ENCODE measurements around the gene LAMC2.

DNA sequence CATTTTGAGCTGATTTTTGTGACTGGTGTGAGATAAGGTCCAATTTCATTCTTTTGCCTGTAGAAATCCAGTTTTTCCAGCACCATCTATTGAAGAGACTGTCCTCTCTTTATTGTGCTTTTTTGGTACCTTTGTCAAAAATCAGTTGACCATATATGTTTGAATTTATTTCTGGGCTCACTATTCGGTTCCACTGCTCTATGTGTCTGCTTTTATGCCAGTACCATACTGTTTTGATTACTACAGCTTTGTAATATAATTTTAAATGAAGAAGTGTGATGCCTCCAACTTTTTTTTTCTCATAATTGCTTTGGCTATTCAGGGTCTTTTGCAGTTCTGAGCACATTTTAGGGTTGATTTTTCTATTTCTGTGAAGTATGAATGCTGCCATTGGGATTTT, 69.0 kb downstream of the LAMC2 start:
- TF ChIP-seq, protein P1, sequence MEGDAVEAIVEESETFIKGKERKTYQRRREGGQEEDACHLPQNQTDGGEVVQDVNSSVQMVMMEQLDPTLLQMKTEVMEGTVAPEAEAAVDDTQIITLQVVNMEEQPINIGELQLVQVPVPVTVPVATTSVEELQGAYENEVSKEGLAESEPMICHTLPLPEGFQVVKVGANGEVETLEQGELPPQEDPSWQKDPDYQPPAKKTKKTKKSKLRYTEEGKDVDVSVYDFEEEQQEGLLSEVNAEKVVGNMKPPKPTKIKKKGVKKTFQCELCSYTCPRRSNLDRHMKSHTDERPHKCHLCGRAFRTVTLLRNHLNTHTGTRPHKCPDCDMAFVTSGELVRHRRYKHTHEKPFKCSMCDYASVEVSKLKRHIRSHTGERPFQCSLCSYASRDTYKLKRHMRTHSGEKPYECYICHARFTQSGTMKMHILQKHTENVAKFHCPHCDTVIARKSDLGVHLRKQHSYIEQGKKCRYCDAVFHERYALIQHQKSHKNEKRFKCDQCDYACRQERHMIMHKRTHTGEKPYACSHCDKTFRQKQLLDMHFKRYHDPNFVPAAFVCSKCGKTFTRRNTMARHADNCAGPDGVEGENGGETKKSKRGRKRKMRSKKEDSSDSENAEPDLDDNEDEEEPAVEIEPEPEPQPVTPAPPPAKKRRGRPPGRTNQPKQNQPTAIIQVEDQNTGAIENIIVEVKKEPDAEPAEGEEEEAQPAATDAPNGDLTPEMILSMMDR (conservative IDR thresholded peaks at IDR 0.05; ENCODE audit: low read length), result no peak
- no peak for TF ChIP-seq EZH2phosphoT487 (IDR thresholded peaks at IDR 0.05; ENCODE audit: borderline replicate concordance, low read depth, low read length)
